H1 (cell line): ENCODE results near the gene EPDR1. TPM values are rescaled to one million over a fixed set of nuclear protein-coding genes. Genes with fewer than 3 reads are reported as not detected.
A peak's percentile ranks its signal among the peaks of the same experiment; 100 is the strongest.

Experiments
- CTCF ChIA-PET: fragments of 300-600 bp; sonication (Branson Sonifier 250); formaldehyde crosslinking; loops from one replicate; lab custom pipeline; 2021; ENCODE audit not compliant: partially characterized antibody; lab: Charles Lee
- POLR2A ChIA-PET: fragments of 300-600 bp; sonication (Branson Sonifier 250); formaldehyde crosslinking; loops from one replicate; lab custom pipeline; 2021; ENCODE audit warnings: inconsistent platforms; ENCODE audit not compliant: partially characterized antibody; lab: Charles Lee
- DNase-seq, 2 experiments: peaks; one replicate each; pipeline versions ENCODE4 v3.0.0 to v3.0.0-alpha.2; 2010 to 2022; ENCODE audit warnings: low spot score in 2 of 2, low read depth in 1 of 2, mixed read lengths in 1 of 2
- FAIRE-seq: peaks from 2 replicates; lab custom pipeline; 2011; peaks lifted over from hg19 to GRCh38; lab: Jason Lieb, UNC
- H2AFZ ChIP-seq: 2 replicates; pipeline ENCODE4 v1.8.1; 2012; ENCODE audit warnings: low read length, inconsistent platforms
- H2AK5ac ChIP-seq: 2 replicates; pipeline ENCODE4 v1.6.1; 2013; ENCODE audit warnings: low read depth, low read length
- H2BK120ac ChIP-seq: replicated peaks from 2 replicates; pipeline ENCODE3; 2013; ENCODE audit warnings: low read depth, low read length, inconsistent platforms
- H2BK12ac ChIP-seq: 2 replicates; pipeline ENCODE4 v1.6.1; 2013; ENCODE audit warnings: low read depth, low read length
- H2BK15ac ChIP-seq: 2 replicates; pipeline ENCODE4 v1.6.1; 2013; ENCODE audit warnings: low read length
- H2BK20ac ChIP-seq: 2 replicates; pipeline ENCODE4 v1.6.1; 2013; ENCODE audit warnings: low read length
- H2BK5ac ChIP-seq: 2 replicates; pipeline ENCODE4 v1.6.1; 2013; ENCODE audit warnings: low read depth, low read length
- H3K14ac ChIP-seq: 2 replicates; pipeline ENCODE4 v1.6.1; 2013; ENCODE audit warnings: inconsistent platforms; ENCODE audit not compliant: insufficient read length
- H3K18ac ChIP-seq: 2 replicates; pipeline ENCODE4 v1.6.1; 2013; ENCODE audit warnings: low read length; ENCODE audit errors: extremely low read depth
- H3K23ac ChIP-seq: 2 replicates; pipeline ENCODE4 v1.6.1; 2013; ENCODE audit warnings: inconsistent platforms; ENCODE audit not compliant: insufficient read length
- H3K23me2 ChIP-seq: 2 replicates; pipeline ENCODE4 v1.6.1; 2013; ENCODE audit warnings: low read depth, low read length
- H3K27ac ChIP-seq: 2 replicates; pipeline ENCODE4 v1.6.1; 2011; ENCODE audit warnings: low read depth, low read length, inconsistent platforms
- H3K27me3 ChIP-seq, 4 experiments: replicated peaks in 1 of 4; 1 replicate in 1 of 4; 2 replicates in 3 of 4; pipeline versions ENCODE4 v1.6.1 to v1.8.1; 2011 to 2013; ENCODE audit warnings: low read length in 3 of 4, mild to moderate bottlenecking in 3 of 4, inconsistent platforms in 2 of 4, mixed read lengths in 2 of 4, moderate library complexity in 1 of 4; ENCODE audit not compliant: control insufficient read depth in 3 of 4, insufficient read depth in 3 of 4; ENCODE audit errors: extremely low read depth in 1 of 4
- H3K36me3 ChIP-seq, 4 experiments: 2 replicates each; pipeline versions ENCODE4 v1.6.1 to v1.8.1; 2011 to 2013; ENCODE audit warnings: mild to moderate bottlenecking in 4 of 4, low read length in 3 of 4, moderate library complexity in 2 of 4, control low read depth in 1 of 4, inconsistent platforms in 1 of 4; ENCODE audit not compliant: insufficient read depth in 4 of 4, control insufficient read depth in 2 of 4
- H3K4ac ChIP-seq: replicated peaks from 2 replicates; pipeline ENCODE3; 2013; ENCODE audit warnings: low read length, low read depth, mixed read lengths, inconsistent platforms; ENCODE audit not compliant: insufficient read length
- H3K4me1 ChIP-seq, 4 experiments: replicated peaks in 1 of 4; 1 replicate in 1 of 4; 2 replicates in 3 of 4; pipeline versions ENCODE4 v1.6.1 to v1.8.1; 2011 to 2013; ENCODE audit warnings: low read length in 3 of 4, inconsistent platforms in 2 of 4, mixed read lengths in 1 of 4; ENCODE audit not compliant: insufficient read depth in 4 of 4, control insufficient read depth in 3 of 4
- H3K4me2 ChIP-seq, 2 experiments: 2 replicates each; pipeline versions ENCODE4 v1.6.1 to v1.8.1; 2011 to 2013; ENCODE audit warnings: low read depth in 2 of 2, low read length in 2 of 2, control low read depth in 1 of 2, inconsistent platforms in 1 of 2, mild to moderate bottlenecking in 1 of 2; ENCODE audit not compliant: insufficient read depth in 1 of 2
- H3K4me3 ChIP-seq, 4 experiments: fragments of 200-600, 300-600 bp in 1 of 4; sonication (generic), shearing (Covaris generic), sonication (Bioruptor Twin) in 1 of 4; 2 replicates each; pipeline versions ENCODE4 v1.5.1 to v1.8.1; 2011 to 2016; ENCODE audit warnings: low read length in 4 of 4, low read depth in 3 of 4, control low read depth in 2 of 4, inconsistent platforms in 2 of 4, mild to moderate bottlenecking in 2 of 4, mixed read lengths in 1 of 4, moderate library complexity in 1 of 4; ENCODE audit not compliant: insufficient read depth in 2 of 4; ENCODE audit errors: extremely low read depth in 1 of 4
- H3K56ac ChIP-seq: replicated peaks from 2 replicates; pipeline ENCODE3; 2013; ENCODE audit warnings: low read depth, mild to moderate bottlenecking, mixed read lengths, low read length, inconsistent platforms; ENCODE audit not compliant: insufficient read length
- H3K79me1 ChIP-seq: 2 replicates; pipeline ENCODE4 v1.6.1; 2013; ENCODE audit warnings: low read depth, low read length, control low read depth
- H3K79me2 ChIP-seq, 2 experiments: 2 replicates each; pipeline versions ENCODE4 v1.6.1 to v1.8.1; 2012 to 2013; ENCODE audit warnings: low read length in 2 of 2, mild to moderate bottlenecking in 2 of 2, inconsistent platforms in 1 of 2; ENCODE audit not compliant: insufficient read depth in 2 of 2, control insufficient read depth in 1 of 2
- H3K9ac ChIP-seq, 4 experiments: replicated peaks in 1 of 4; 1 replicate in 1 of 4; 2 replicates in 3 of 4; pipeline versions ENCODE4 v1.6.1 to v1.8.1; 2011 to 2013; ENCODE audit warnings: low read depth in 3 of 4, low read length in 3 of 4, control low read depth in 2 of 4, mild to moderate bottlenecking in 2 of 4, moderate library complexity in 2 of 4, inconsistent platforms in 1 of 4; ENCODE audit errors: extremely low read depth in 1 of 4
- H3K9me3 ChIP-seq, 2 experiments: 2 replicates each; pipeline versions ENCODE4 v1.6.1 to v1.8.1; 2012 to 2013; ENCODE audit warnings: mild to moderate bottlenecking in 2 of 2, moderate library complexity in 2 of 2, control low read depth in 1 of 2, inconsistent platforms in 1 of 2, low read depth in 1 of 2, low read length in 1 of 2, mixed read lengths in 1 of 2; ENCODE audit not compliant: insufficient read depth in 2 of 2
- H4K20me1 ChIP-seq, 2 experiments: replicated peaks in 1 of 2; 2 replicates each; pipeline versions ENCODE3 to v1.8.1; 2011 to 2013; ENCODE audit warnings: inconsistent platforms in 2 of 2, low read length in 2 of 2, mild to moderate bottlenecking in 1 of 2; ENCODE audit not compliant: insufficient read depth in 2 of 2, control insufficient read depth in 1 of 2
- H4K5ac ChIP-seq: 2 replicates; pipeline ENCODE4 v1.6.1; 2013; ENCODE audit warnings: low read length, low read depth, mixed read lengths, inconsistent platforms; ENCODE audit not compliant: insufficient read length
- H4K8ac ChIP-seq: 2 replicates; pipeline ENCODE4 v1.8.0; 2013; ENCODE audit warnings: mild to moderate bottlenecking, moderate library complexity, low read length, inconsistent platforms; ENCODE audit not compliant: insufficient read depth; ENCODE audit errors: extremely low read depth
- H4K91ac ChIP-seq: replicated peaks from 2 replicates; pipeline ENCODE3; 2013; ENCODE audit warnings: low read length, mixed read lengths, inconsistent platforms; ENCODE audit not compliant: insufficient read length
- ASH2L ChIP-seq: fragments of 200-600, 300-600 bp; sonication (generic); IDR thresholded peaks from one replicate; pipeline ENCODE4 v1.7.1; 2017; ENCODE audit warnings: low read length
- CTBP2 ChIP-seq: IDR thresholded peaks from 2 replicates; pipeline ENCODE4 v1.7.0; 2011; ENCODE audit warnings: borderline replicate concordance, mild to moderate bottlenecking, moderate library complexity, mixed read lengths, low read length; ENCODE audit not compliant: insufficient read depth, insufficient read length
- EZH2 ChIP-seq: fragments of 200-600 bp; sonication (generic); IDR thresholded peaks from 2 replicates; pipeline ENCODE4 v1.7.1; 2012; ENCODE audit warnings: low read depth, mild to moderate bottlenecking, moderate library complexity, low read length, inconsistent platforms; ENCODE audit not compliant: severe bottlenecking
- KDM4A ChIP-seq: IDR thresholded peaks from one replicate; pipeline ENCODE4 v1.7.1; 2012; ENCODE audit warnings: low read depth, mild to moderate bottlenecking, moderate library complexity, low read length, inconsistent platforms; ENCODE audit not compliant: severe bottlenecking
- POU5F1 ChIP-seq: IDR thresholded peaks from 2 replicates; pipeline ENCODE4 v1.6.1; 2011; ENCODE audit warnings: low read depth, mild to moderate bottlenecking, low read length, moderate library complexity
- RBBP5 ChIP-seq: IDR thresholded peaks from 2 replicates; pipeline ENCODE4 v1.7.1; 2012; ENCODE audit warnings: low read depth, mild to moderate bottlenecking, inconsistent platforms, low read length, moderate library complexity, borderline replicate concordance
- RNF2 ChIP-seq: fragments of 200-900, 300-1000 bp; sonication (generic); IDR thresholded peaks from 2 replicates; pipeline ENCODE4 v1.7.1; 2016; ENCODE audit warnings: borderline replicate concordance, low read depth, mild to moderate bottlenecking, antibody characterized with exemption, low read length; ENCODE audit not compliant: poor library complexity, severe bottlenecking; ENCODE audit errors: missing control alignments
- WGBS, 2 experiments: shearing (Covaris generic) in 1 of 2; methylation state at CpG; one replicate each; pipeline versions ENCODE4 v1.1.6 to v1.1.7; 2013 to 2015; ENCODE audit warnings: low lambda C conversion rate in 2 of 2, mixed read lengths in 2 of 2, inconsistent platforms in 1 of 2, low coverage in 1 of 2, missing lambda C conversion rate in 1 of 2; ENCODE audit not compliant: insufficient replicate concordance in 2 of 2, insufficient coverage in 1 of 2, insufficient read length in 1 of 2; ENCODE audit errors: extremely low coverage in 1 of 2, missing lambda C conversion rate in 1 of 2; 5-methylcytosine and 5-hydroxymethylcytosine counted together
- polyA plus RNA-seq, 7 experiments: library from polyadenylated mRNA; depleted of rRNA in 3 of 7; stranded (reverse) in 5 of 7; unstranded in 2 of 7; fragments of >200 nt in 5 of 7; fragments of 200-250 nt in 2 of 7; gene quantifications; 1 replicate in 5 of 7; 2 replicates in 1 of 7; 4 replicates in 1 of 7; pipeline versions ENCODE4 v1.2.1 to v1.2.3, GENCODE V29; 2011 to 2013; ENCODE audit warnings: missing spikeins in 2 of 7, mixed read lengths in 2 of 7
- total RNA-seq: library from RNA; stranded (reverse); fragmentation: NEBNext Ultra II Directional; extraction: Animal tissue kit (Norgen Biotek cat#: 25700); gene quantifications from 2 replicates; pipeline ENCODE4 v1.2.1, GENCODE V29; 2021
- TF ChIP-seq, protein P1 (sequence below), 3 experiments: IDR thresholded peaks; 1 replicate in 2 of 3; 2 replicates in 1 of 3; pipeline versions ENCODE4 v1.5.1 to v1.6.1; 2011; ENCODE audit warnings: low read length in 3 of 3, mild to moderate bottlenecking in 3 of 3, inconsistent platforms in 2 of 3, low read depth in 1 of 3, moderate library complexity in 1 of 3; ENCODE audit not compliant: insufficient read depth in 1 of 3; ENCODE audit errors: control extremely low read depth in 1 of 3

Gene EPDR1
- total and polyA plus RNA-seq, 2 of the 8 experiments (the other 6 are each of a cell fraction or from before 2014, with no cell fraction given): 6.4 to 8.2 TPM

DNA sequence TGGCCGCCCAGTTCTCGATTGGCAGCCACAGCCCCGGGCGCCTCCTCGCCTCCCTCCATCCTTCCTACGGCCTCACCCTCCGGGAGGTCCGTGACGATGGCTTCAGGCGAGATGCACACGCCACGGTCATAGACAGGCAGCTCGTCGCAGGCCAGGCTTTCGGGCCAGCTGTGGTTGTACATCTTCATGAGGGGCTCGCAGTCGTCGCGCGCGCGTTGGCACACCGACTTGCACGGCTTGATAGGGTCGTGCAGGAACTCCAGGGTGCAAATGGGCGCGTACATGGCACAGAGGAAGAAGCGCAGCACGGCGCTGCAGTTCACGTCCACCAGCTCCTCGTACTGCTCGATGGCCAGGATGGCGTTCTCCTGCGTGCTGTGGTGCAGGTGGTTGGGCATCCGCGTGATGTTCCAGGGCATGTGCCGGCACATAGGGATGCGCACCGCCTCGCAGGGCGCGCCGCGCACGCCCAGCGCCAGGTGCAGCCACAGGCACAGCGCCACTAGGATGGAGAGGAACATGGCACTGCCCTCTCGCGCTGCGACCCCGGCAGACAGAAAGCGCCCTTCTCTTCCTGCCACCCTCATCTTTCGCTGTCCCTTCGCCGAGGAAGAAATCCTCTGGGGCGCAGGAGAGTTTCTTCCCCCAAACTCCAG, 4.3 kb upstream of the EPDR1 start:
- Histone ChIP-seq H3K4ac (no peak overlapping the region), H2AK5ac (no peak overlapping the region), H3K23ac (no peak overlapping the region), H4K8ac (peak overlapping the region; percentile 87), H2BK15ac (no peak overlapping the region), H3K79me1 (no peaks in the 10 kb centered on the region), H2BK5ac (0 out of 2 replicates have a peak overlapping the region, but pooled peaks have one; percentile 15), H2BK20ac (no peak overlapping the region), H3K23me2 (peaks cover 12% of the 10 kb centered on the region; the same call in 1 of the 2 replicates), H4K5ac (no peak overlapping the region), H3K4me2 (peak overlapping the region; percentile 80 to 97), H4K91ac (no peak overlapping the region), H2AFZ (peak overlapping the region; percentile 84), H2BK120ac (no peak overlapping the region), H3K79me2 (no peaks in the 10 kb centered on the region), H3K27ac (no peak overlapping the region), H2BK12ac (peak overlapping the region; percentile 89; the same call in 1 of the 2 replicates), H3K9me3 (no peaks in the 10 kb centered on the region), H3K36me3 (no peaks in the 10 kb centered on the region), H3K14ac (no peak overlapping the region), H4K20me1 (peaks cover 0 to 4% of the 10 kb centered on the region in 2 experiments), H3K4me1 (peaks cover 0 to 10% (median 5%) of the 10 kb centered on the region in 4 experiments; a peak in 6 of 7 replicates), H3K9ac (no peak overlapping the region), H3K56ac (no peak overlapping the region), H3K4me3 (peak overlapping the region; percentile 30 to 66 (median 56)), H3K27me3 (peaks cover 8 to 44% (median 29%) of the 10 kb centered on the region in 4 experiments), H3K18ac (no peak overlapping the region)
- CTCF ChIA-PET: interaction anchor here (0.6 to 4.4 kb wide), 32 partner anchors 8 to 453 kb away, joined by 3 to 52 read pairs (median 6); no protein-coding TSS in a partner anchor
- no peak for FAIRE-seq
- peak in 1 of 2 experiments; percentile 76 for DNase-seq
- WGBS, 2 experiments: 26% methylated on average over 55 of the region's 57 CpGs; no CpG with 5 or more reads in 1 of the 2 experiments
- POLR2A ChIA-PET: interaction anchor here (1.3 kb wide), 1 partner anchor 152 kb away, joined by 3 read pairs; no protein-coding TSS in a partner anchor
- TF ChIP-seq KDM4A (peak; percentile 94), POU5F1 (no peak), EZH2 (peak; percentile 80), RBBP5 (no peak; the same call in 1 of the 2 replicates), ASH2L (peak; percentile 50), RNF2 (peak; percentile 65), CTBP2 (peak; percentile 59)
- TF ChIP-seq, protein P1, sequence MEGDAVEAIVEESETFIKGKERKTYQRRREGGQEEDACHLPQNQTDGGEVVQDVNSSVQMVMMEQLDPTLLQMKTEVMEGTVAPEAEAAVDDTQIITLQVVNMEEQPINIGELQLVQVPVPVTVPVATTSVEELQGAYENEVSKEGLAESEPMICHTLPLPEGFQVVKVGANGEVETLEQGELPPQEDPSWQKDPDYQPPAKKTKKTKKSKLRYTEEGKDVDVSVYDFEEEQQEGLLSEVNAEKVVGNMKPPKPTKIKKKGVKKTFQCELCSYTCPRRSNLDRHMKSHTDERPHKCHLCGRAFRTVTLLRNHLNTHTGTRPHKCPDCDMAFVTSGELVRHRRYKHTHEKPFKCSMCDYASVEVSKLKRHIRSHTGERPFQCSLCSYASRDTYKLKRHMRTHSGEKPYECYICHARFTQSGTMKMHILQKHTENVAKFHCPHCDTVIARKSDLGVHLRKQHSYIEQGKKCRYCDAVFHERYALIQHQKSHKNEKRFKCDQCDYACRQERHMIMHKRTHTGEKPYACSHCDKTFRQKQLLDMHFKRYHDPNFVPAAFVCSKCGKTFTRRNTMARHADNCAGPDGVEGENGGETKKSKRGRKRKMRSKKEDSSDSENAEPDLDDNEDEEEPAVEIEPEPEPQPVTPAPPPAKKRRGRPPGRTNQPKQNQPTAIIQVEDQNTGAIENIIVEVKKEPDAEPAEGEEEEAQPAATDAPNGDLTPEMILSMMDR (IDR thresholded peaks at IDR 0.05; ENCODE audit: control extremely low read depth in 1 of 3, insufficient read depth in 1 of 3, low read depth in 1 of 3, low read length in 3 of 3): peak in 2 of 3 experiments; percentile 2 to 20; a peak in 1 of 4 replicates
